Measurements from ENCODE around the gene CDC25C.

- TF ChIP-seq CTCF (IDR thresholded peaks at IDR 0.05) (no peak), POLR2AphosphoS5 (IDR thresholded peaks at IDR 0.05) (no peak)
Measured at GRCh38 chr5:138246822-138247221, 84.8 kb downstream of the CDC25C start.

Measured in prostate gland (tissue), 2 donors.